Measurements from ENCODE around the gene SEPTIN8. TPM values are rescaled to one million over a fixed set of nuclear protein-coding genes. Genes with fewer than 3 reads are reported as not detected.

SEPTIN8 gene
- total and polyA plus RNA-seq, 2 of the 13 experiments (the other 11 are each of a cell fraction or from before 2014, with no cell fraction given), result 41.4 to 49.9 TPM

DNA sequence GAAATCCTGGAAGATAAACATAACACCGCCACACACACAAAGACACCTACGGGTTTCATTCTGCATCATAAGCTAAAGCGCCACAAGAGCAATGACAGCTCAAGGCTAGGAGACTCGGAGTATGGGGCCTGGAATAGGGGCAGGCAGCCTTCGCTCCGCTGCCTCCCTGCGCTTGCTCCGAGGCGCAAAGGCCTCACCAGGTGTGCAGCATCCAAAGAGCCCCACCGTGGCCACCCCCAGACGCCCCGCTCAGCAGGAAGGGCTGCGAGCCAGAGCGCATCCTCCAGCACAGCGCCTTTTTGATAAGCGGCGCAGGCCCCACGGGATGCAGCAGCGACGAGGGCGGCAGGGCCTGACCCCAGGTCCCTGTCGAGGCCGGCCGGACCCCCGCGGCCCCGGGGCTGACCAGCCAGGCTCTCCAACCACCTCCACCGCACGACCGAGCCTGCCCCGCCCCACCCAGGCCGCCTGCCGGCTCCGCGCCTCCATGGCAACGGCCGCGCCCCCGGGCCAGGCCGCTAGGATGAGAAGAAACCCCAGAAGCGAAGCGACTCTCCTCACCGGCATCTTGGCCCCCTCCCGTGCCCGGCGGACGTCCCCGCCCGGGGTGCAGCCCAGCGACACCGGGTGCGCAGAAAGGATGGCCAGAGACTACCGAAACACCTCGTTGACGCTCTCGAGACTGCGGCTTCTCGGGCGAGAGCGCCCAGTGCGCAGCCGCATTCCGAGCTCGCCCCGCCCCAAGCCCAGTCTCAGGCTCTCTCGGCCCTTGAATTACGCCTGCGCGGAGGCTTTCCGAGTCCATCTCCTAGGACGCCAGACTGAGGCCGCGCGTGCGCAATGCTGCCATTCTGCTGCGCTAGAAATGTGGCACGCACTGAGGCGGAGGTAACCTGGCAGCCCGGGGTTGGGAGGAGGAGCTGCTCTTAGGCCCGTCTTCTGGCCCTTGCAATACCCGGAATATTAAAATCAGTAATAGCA, 39.9 kb downstream of the SEPTIN8 start, which contains the start of gene KIF3A (continued):
- peak; percentile 72 for TF ChIP-seq POLR2G (IDR thresholded peaks at IDR 0.05; ENCODE audit: low read depth, low read length)
- TF ChIP-seq, protein P1, sequence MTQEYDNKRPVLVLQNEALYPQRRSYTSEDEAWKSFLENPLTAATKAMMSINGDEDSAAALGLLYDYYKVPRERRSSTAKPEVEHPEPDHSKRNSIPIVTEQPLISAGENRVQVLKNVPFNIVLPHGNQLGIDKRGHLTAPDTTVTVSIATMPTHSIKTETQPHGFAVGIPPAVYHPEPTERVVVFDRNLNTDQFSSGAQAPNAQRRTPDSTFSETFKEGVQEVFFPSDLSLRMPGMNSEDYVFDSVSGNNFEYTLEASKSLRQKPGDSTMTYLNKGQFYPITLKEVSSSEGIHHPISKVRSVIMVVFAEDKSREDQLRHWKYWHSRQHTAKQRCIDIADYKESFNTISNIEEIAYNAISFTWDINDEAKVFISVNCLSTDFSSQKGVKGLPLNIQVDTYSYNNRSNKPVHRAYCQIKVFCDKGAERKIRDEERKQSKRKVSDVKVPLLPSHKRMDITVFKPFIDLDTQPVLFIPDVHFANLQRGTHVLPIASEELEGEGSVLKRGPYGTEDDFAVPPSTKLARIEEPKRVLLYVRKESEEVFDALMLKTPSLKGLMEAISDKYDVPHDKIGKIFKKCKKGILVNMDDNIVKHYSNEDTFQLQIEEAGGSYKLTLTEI (CRISPR knock-in tag; conservative IDR thresholded peaks at IDR 0.05), result no peak
- TF ChIP-seq NFKB2 (CRISPR knock-in tag; IDR thresholded peaks at IDR 0.05; ENCODE audit: borderline replicate concordance), result peak; percentile 90; the same call in 1 of the 2 replicates
- no peak for TF ChIP-seq ZNF780A (CRISPR knock-in tag; IDR thresholded peaks at IDR 0.05)
- TF ChIP-seq SNRNP70 (IDR thresholded peaks at IDR 0.05; ENCODE audit: low read depth, low read length), result no peak
- TF ChIP-seq ZNF451 (CRISPR knock-in tag; IDR thresholded peaks at IDR 0.05), result no peak
- no peak for TF ChIP-seq CBX2 (IDR thresholded peaks at IDR 0.05; ENCODE audit: low read depth, low read length)
- no peak for TF ChIP-seq CBX2 (CRISPR knock-in tag; IDR thresholded peaks at IDR 0.05; ENCODE audit: low read depth)
- peak; percentile 62; the same call in 1 of the 2 replicates for TF ChIP-seq ZNF350 (CRISPR knock-in tag; IDR thresholded peaks at IDR 0.05; ENCODE audit: borderline replicate concordance, low read depth)
- TF ChIP-seq, protein P2, sequence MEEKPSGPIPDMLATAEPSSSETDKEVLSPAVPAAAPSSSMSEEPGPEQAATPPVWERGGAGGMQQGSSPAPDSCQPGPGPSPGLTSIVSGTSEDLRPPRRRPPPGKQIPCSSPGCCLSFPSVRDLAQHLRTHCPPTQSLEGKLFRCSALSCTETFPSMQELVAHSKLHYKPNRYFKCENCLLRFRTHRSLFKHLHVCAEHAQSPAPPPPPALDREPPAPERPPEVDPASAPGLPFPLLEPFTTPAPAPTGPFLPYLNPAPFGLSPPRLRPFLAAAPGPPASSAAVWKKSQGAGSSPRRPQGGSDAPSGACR (CRISPR knock-in tag; IDR thresholded peaks at IDR 0.05), result no peak
- TF ChIP-seq ZNF776 (CRISPR knock-in tag; IDR thresholded peaks at IDR 0.05), result peak; percentile 52; the same call in 1 of the 2 replicates
- no peak for TF ChIP-seq SIN3B (IDR thresholded peaks at IDR 0.05; ENCODE audit: low read length)
- TF ChIP-seq SP1 (IDR thresholded peaks at IDR 0.05), result no peak
- TF ChIP-seq SP1 (CRISPR knock-in tag; IDR thresholded peaks at IDR 0.05), result no peak
- TF ChIP-seq PAF1 (CRISPR knock-in tag; IDR thresholded peaks at IDR 0.05), result no peak
- TF ChIP-seq ZNF589 (CRISPR knock-in tag; conservative IDR thresholded peaks at IDR 0.05), result no peak
- TF ChIP-seq KLF15 (CRISPR knock-in tag; IDR thresholded peaks at IDR 0.05; ENCODE audit: borderline replicate concordance), result no peak
- TF ChIP-seq ZFP90 (CRISPR knock-in tag; IDR thresholded peaks at IDR 0.05; ENCODE audit: borderline replicate concordance), result 0 out of 2 replicates have a peak, but pooled peaks have one; percentile 83
- TF ChIP-seq, protein P3, sequence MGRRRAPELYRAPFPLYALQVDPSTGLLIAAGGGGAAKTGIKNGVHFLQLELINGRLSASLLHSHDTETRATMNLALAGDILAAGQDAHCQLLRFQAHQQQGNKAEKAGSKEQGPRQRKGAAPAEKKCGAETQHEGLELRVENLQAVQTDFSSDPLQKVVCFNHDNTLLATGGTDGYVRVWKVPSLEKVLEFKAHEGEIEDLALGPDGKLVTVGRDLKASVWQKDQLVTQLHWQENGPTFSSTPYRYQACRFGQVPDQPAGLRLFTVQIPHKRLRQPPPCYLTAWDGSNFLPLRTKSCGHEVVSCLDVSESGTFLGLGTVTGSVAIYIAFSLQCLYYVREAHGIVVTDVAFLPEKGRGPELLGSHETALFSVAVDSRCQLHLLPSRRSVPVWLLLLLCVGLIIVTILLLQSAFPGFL (CRISPR knock-in tag; IDR thresholded peaks at IDR 0.05), result no peak
- TF ChIP-seq RFXANK (CRISPR knock-in tag; IDR thresholded peaks at IDR 0.05), result no peak
- TF ChIP-seq, protein P4, sequence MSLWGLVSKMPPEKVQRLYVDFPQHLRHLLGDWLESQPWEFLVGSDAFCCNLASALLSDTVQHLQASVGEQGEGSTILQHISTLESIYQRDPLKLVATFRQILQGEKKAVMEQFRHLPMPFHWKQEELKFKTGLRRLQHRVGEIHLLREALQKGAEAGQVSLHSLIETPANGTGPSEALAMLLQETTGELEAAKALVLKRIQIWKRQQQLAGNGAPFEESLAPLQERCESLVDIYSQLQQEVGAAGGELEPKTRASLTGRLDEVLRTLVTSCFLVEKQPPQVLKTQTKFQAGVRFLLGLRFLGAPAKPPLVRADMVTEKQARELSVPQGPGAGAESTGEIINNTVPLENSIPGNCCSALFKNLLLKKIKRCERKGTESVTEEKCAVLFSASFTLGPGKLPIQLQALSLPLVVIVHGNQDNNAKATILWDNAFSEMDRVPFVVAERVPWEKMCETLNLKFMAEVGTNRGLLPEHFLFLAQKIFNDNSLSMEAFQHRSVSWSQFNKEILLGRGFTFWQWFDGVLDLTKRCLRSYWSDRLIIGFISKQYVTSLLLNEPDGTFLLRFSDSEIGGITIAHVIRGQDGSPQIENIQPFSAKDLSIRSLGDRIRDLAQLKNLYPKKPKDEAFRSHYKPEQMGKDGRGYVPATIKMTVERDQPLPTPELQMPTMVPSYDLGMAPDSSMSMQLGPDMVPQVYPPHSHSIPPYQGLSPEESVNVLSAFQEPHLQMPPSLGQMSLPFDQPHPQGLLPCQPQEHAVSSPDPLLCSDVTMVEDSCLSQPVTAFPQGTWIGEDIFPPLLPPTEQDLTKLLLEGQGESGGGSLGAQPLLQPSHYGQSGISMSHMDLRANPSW (CRISPR knock-in tag; IDR thresholded peaks at IDR 0.05; ENCODE audit: borderline replicate concordance), result no peak
- 0 out of 2 replicates have a peak, but pooled peaks have one; percentile 32 for TF ChIP-seq ZSCAN29 (CRISPR knock-in tag; conservative IDR thresholded peaks at IDR 0.05)
- TF ChIP-seq AHR (CRISPR knock-in tag; IDR thresholded peaks at IDR 0.05), result no peak; the same call in 1 of the 2 replicates
- TF ChIP-seq GATAD1 (CRISPR knock-in tag; IDR thresholded peaks at IDR 0.05), result peak; percentile 39; the same call in 1 of the 2 replicates
- TF ChIP-seq KDM6A (CRISPR knock-in tag; IDR thresholded peaks at IDR 0.05; ENCODE audit: low read depth), result no peak

All from HepG2 (cell line).